Kidney (tissue), 14 donors: ENCODE results near the gene S100A16. TPM values are rescaled to one million over a fixed set of nuclear protein-coding genes. Genes with fewer than 3 reads are reported as not detected.

ENCODE experiments used
- DNase-seq, 5 donors: peaks; one replicate each; pipeline ENCODE4 v3.0.0-alpha.2; 2013 to 2020
- FAIRE-seq: peaks from 2 replicates; lab custom pipeline; 2012; peaks lifted over from hg19 to GRCh38; lab: Jason Lieb, UNC
- H3K27ac ChIP-seq, 2 donors: one replicate each; pipeline ENCODE4 v1.7.0; 2013; ENCODE audit warnings: low read depth in 2 of 2, low read length in 2 of 2, inconsistent platforms in 1 of 2
- H3K27me3 ChIP-seq: one replicate; pipeline ENCODE4 v1.7.1; 2013; ENCODE audit warnings: low read length, inconsistent platforms; ENCODE audit not compliant: control insufficient read depth, insufficient read depth
- H3K36me3 ChIP-seq, 3 donors: one replicate each; pipeline versions ENCODE4 v1.7.0 to v1.7.1; 2013; ENCODE audit warnings: low read length in 3 of 3, control low read depth in 1 of 3, inconsistent platforms in 1 of 3; ENCODE audit not compliant: insufficient read depth in 3 of 3, control insufficient read depth in 2 of 3
- H3K4me1 ChIP-seq, 3 donors: one replicate each; pipeline versions ENCODE4 v1.7.0 to v1.7.1; 2013; ENCODE audit warnings: low read length in 3 of 3, inconsistent platforms in 1 of 3, low read depth in 1 of 3; ENCODE audit not compliant: control insufficient read depth in 2 of 3, insufficient read depth in 2 of 3
- H3K4me3 ChIP-seq, 3 donors: one replicate each; pipeline versions ENCODE4 v1.7.0 to v1.8.1; 2013; ENCODE audit warnings: low read length in 3 of 3, control low read depth in 1 of 3, inconsistent platforms in 1 of 3
- H3K9ac ChIP-seq, 3 donors: one replicate each; pipeline versions ENCODE4 v1.7.0 to v1.7.1; 2013; ENCODE audit warnings: low read length in 3 of 3, control low read depth in 1 of 3, inconsistent platforms in 1 of 3
- H3K9me3 ChIP-seq, 3 donors: one replicate each; pipeline versions ENCODE4 v1.7.0 to v1.7.1; 2013; ENCODE audit warnings: low read length in 3 of 3, control low read depth in 1 of 3, inconsistent platforms in 1 of 3; ENCODE audit not compliant: control insufficient read depth in 2 of 3, insufficient read depth in 1 of 3
- CTCF ChIP-seq: IDR thresholded peaks from 3 replicates; pipeline ENCODE4 v1.5.1; 2012; ENCODE audit warnings: mild to moderate bottlenecking, moderate library complexity, borderline replicate concordance; ENCODE audit not compliant: insufficient read depth; ENCODE audit errors: extremely low read depth
- intact Hi-C: fragments of 100-400 bp; cut with DNase I; formaldehyde crosslinking; loops from one replicate; pipeline ENCODE4 v1.11.1; 2022
- polyA plus RNA-seq: library from polyadenylated mRNA; stranded (reverse); fragments of 350-450 nt; fragmentation: Illumina TruSeq; extraction: RNeasy Lipid Tissue Mini Kit (QIAGEN cat#74804); gene quantifications from one replicate; pipeline ENCODE4 v1.2.3, GENCODE V29; 2014; ENCODE audit warnings: low read depth, low replicate concordance; ENCODE audit not compliant: insufficient read depth
- total RNA-seq: library from RNA; stranded (reverse); fragmentation: NEBNext Ultra II Directional; extraction: Animal tissue kit (Norgen Biotek cat#: 25700); gene quantifications from one replicate; pipeline ENCODE4 v1.2.1, GENCODE V29; 2021
- donor health status: control.
- donor health status: control.
- donor health status: control.
- donor health status: control.
- donor health status: control.
- donor health status: DM: yes; HTN: yes; CAD: no.
- donor health status: Normal renal cell carcinoma (clear cell type).

S100A16 gene
- total and polyA plus RNA-seq, 2 donors from 2014 or later: 119 to 174 TPM

DNA sequence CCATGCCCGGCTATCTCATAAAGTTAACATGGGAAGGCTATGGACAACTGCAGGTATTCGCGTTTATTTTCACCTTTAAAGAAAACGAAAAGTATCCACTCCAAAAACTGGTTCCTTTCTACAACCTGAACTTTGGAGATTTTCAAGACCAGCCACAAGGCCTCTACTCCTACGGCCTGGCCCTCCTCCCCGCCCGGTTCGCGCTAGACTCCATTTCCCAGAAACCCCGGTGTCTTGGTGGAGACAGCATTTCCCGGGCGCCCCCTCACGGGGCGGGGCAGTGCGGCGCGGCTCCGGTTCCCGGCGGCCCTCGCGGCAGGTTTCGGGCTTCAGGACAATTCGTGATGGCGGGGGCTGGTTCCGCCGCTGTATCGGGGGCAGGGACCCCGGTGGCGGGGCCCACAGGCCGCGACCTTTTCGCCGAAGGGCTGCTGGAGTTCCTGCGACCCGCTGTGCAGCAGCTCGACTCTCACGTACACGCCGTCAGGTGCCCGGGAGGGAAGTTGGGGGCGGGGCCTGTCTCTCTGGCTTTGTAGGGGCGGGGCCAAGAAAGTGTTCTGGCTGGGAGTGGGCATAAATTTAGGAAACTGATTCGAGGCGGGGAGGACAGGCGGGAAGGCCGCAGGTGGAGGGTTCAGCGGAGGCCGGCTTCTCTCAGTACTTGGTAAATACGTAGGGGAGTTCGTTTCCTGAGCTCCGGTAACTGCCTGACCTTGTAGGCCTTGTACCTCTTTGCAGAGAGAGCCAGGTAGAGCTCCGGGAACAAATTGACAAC, 45.6 kb upstream of the S100A16 start, which contains the start of gene SNAPIN:
Gene SNAPIN (plus strand): TSS at position 304 of the 775 bp plus-strand sequence. CDS start 41 bp downstream, at position 345.
- intact Hi-C loops: no loop called here
- FAIRE-seq (no peak), DNase-seq (peak; percentile 93 to 97 (median 96))
- Histone ChIP-seq H3K9me3 (no peaks in the 10 kb centered on the region), H3K27me3 (no peaks in the 10 kb centered on the region), H3K36me3 (peaks cover 3 to 31% (median 17%) of the 10 kb centered on the region in 3 donors), H3K27ac (peak within 1 kb of the TSS; percentile 94 to 95), H3K4me1 (peaks cover 0 to 13% (median 10%) of the 10 kb centered on the region in 3 donors), H3K9ac (peak within 1 kb of the TSS; percentile 45 to 88 (median 85)), H3K4me3 (peak within 1 kb of the TSS; percentile 71 to 97 (median 95))
- no peak for TF ChIP-seq CTCF

- FAIRE-seq (no peak), DNase-seq (no peak)
- no peaks in the 10 kb centered on the region for H3K27me3 ChIP-seq
- H3K36me3 ChIP-seq: no peaks in the 10 kb centered on the region
- H3K27ac ChIP-seq: no peak overlapping the region
- H3K9ac ChIP-seq: no peak overlapping the region
- H3K4me3 ChIP-seq: no peak overlapping the region
- TF ChIP-seq CTCF: no peak
- peaks cover 0 to 22% (median 10%) of the 10 kb centered on the region in 3 donors for H3K4me1 ChIP-seq
- H3K9me3 ChIP-seq: no peaks in the 10 kb centered on the region
- intact Hi-C loops: no loop called here
Measured at GRCh38 chr1:153655333-153655732, 42.4 kb upstream of the S100A16 start.

- H3K27me3 ChIP-seq: no peaks in the 10 kb centered on the region
- intact Hi-C loops: no loop called here
- no peak for TF ChIP-seq CTCF
- peaks cover 0 to 14% (median 2%) of the 10 kb centered on the region in 3 donors for H3K4me1 ChIP-seq
- no peak overlapping the region for H3K9ac ChIP-seq
- no peak overlapping the region for H3K4me3 ChIP-seq
- DNase-seq (no peak), FAIRE-seq (no peak)
- peak overlapping the region in 1 of 2 donors; percentile 8 for H3K27ac ChIP-seq
- no peaks in the 10 kb centered on the region for H3K36me3 ChIP-seq
- H3K9me3 ChIP-seq: no peaks in the 10 kb centered on the region
Measured at GRCh38 chr1:153652805-153653500, 40.0 kb upstream of the S100A16 start.
